ENCODE results near the gene FTO. TPM values are rescaled to one million over a fixed set of nuclear protein-coding genes. Genes with fewer than 3 reads are reported as not detected.

FTO gene
- total and polyA plus RNA-seq, 2 of the 8 experiments (the other 6 are each of a cell fraction or from before 2014, with no cell fraction given), result 34.5 to 59.8 TPM

- no peak for TF ChIP-seq TBP (IDR thresholded peaks at IDR 0.05; ENCODE audit: low read depth, low read length)
- TF ChIP-seq BCL11A (IDR thresholded peaks at IDR 0.05; ENCODE audit: low read depth in 2 of 2, low read length in 2 of 2), result no peak
- no peak for TF ChIP-seq SRF (IDR thresholded peaks at IDR 0.05; ENCODE audit: low read depth, low read length)
These were observed 295.9 kb downstream of the FTO start (continued) for GRCh38 chr16:53999841-54000240.

All from H1 (cell line).